HG03457 (cell line): ENCODE measurements around the gene EYS.
"Not testable (repeated sequence)": the region's sequence is repeated elsewhere in the genome, so short reads cannot be mapped to it uniquely, and the experiment has no call there.

ENCODE experiments used
- ATAC-seq: cut with Tn5 transposase; IDR thresholded peaks from one replicate; pipeline ENCODE4 v1.9.1; 2021; ENCODE audit warnings: moderate number of reproducible peaks; ENCODE audit not compliant: unreplicated experiment

Gene EYS

DNA sequence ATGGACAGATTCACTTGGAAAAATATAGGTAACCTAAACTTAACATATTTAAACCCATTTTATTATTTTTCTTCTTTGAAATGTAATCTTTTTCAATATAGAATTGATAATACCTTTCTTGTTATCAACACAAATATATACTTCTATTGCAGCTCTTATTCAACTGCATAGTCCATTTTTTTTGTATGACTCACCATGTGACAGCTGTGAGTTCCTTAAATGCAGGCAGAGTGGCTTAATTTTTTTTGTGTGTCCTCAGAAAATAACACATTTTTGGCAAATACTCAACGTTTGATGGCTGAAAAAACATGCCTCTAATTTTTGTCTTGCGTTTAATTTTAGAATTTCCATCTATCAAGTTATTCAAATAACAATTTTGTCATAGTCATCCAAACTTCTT lies 1616.7 kb downstream of the EYS start:
- no peak for ATAC-seq

DNA sequence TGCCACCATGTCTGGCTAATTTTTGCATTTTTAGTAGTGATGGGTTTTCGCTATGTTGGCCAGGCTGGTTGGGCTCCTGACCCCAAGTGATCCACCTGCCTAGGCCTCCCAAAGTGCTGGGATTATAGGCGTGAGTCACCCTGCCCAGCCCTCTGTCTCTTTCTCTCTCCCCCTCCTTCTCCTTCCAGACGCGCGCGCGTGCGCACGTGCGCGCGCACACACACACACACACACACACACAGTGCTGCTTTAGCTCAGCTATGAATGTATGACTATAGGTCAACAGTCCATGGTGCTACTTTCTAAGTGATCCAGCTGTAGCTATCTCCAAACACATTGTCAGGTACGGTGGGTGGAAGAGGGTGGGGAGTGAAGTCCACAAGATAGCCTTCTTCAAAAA lies 1621.9 kb downstream of the EYS start:
- ATAC-seq = no peak

GRCh38 chr6:64084185-64084663 lies 1622.8 kb downstream of the EYS start:
- ATAC-seq = no peak

- no peak for ATAC-seq
Observed at GRCh38 chr6:64083261-64083660, 1623.8 kb downstream of the EYS start.

- no peak for ATAC-seq
Observed at GRCh38 chr6:64081453-64081852, 1625.6 kb downstream of the EYS start.

- ATAC-seq = no peak
Observed at GRCh38 chr6:64074981-64075380, 1632.0 kb downstream of the EYS start.

- ATAC-seq = no peak
Observed at GRCh38 chr6:64072686-64073085, 1634.3 kb downstream of the EYS start.

DNA sequence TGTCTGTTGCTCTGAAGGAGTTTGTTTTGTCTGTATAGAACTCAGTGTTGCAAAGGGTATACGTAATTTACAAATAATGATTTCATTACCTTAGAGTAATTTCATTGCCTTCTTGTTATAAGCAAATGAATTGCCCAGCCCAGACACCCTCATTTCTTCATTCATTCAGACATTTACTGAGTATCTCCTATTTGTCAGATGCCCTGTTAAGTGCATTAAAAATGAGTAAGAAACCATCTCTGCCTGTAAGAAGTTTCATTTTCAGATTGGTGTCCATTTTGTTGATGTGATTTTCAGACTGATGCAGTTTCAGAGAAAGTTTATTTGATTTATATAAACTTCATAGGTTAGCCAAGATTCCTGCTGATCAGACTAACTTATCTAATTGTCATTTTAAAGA lies 1642.1 kb downstream of the EYS start:
- no peak for ATAC-seq

- ATAC-seq = no peak
Observed at GRCh38 chr6:64062960-64063683, 1643.9 kb downstream of the EYS start.

- no peak for ATAC-seq
Observed at GRCh38 chr6:64054861-64055260, 1652.2 kb downstream of the EYS start.

- ATAC-seq = no peak
Observed at GRCh38 chr6:64050590-64050989, 1656.4 kb downstream of the EYS start.

DNA sequence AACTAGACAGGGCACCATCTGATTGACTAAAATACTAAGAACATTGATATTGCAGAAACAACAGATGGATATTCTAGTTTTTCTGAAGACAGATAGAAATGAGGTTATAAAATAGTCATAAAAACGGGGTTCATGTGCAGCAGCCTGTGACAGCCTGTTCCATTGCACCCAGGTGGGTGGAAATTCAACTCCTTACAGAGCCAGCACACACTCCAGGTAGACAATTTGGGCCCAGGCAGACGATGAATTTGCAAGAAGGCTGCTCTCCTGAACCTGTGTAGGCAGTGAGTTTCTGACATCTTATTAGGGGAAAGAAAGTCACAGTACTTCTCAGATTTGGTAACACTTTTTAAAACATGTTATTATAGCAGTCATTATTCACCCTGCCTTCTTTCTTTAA lies 1657.3 kb downstream of the EYS start:
- ATAC-seq = no peak

DNA sequence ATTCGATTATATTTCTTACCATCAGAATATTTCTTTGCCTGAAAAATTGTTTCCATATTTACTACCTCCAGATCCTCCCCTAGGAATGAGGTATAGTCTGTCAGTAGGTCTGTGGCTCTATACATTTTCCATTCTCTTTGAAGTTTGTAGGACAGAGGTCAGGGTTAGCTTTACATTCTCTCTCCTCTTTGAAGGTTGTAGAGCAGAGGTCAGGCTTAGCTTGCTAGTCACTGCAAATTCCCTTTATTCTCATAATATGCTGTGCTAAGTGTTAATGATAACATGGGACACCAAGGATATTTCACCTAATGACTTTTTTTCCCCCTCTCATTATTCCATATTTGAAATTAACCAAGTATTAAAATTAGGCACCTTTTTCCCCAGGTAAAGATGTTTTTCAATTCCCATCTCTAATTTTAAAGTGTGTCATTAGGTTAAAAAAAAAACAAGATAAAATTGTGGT lies 1660.2 kb downstream of the EYS start:
- no peak for ATAC-seq

GRCh38 chr6:64041373-64041772 lies 1665.7 kb downstream of the EYS start:
- ATAC-seq = no peak

DNA sequence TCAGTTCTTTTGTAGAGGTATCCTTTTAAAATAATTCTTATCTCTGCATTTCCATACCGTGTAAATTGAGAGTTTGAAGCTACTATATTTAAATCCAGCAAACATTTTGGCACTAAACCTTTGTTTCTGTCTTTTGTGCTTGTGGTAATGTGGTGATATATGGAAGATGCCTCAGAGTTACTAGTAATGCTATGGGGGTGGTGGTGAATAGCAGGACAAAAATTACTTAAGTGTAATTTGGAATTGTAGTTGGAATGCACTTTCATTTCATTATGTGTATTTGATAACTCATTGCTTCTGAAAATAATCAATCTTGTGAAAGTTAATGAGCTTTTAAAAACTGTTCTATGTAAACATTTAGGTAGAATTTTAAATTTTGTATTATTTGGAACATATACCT lies 1666.9 kb downstream of the EYS start:
- ATAC-seq = no peak

DNA sequence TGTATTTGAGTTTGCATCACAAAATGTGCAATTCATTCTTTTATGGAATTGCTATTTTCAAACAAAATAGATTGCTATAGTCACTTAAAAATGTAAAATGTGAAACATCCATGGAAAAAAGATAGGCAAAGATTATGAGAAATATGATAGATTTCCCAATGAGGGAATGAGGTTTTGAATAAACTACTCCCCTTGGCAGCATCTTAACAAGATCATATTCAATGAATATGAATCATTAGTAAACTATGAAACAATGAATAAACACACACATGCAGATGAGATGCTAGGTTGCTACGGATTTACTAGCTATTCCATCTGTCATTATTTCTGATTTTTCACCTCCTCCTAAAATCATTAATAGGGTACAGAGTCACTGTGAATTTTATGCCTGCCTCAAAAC lies 1669.6 kb downstream of the EYS start:
- ATAC-seq = no peak

GRCh38 chr6:64034910-64035655 lies 1671.9 kb downstream of the EYS start:
- ATAC-seq = no peak

DNA sequence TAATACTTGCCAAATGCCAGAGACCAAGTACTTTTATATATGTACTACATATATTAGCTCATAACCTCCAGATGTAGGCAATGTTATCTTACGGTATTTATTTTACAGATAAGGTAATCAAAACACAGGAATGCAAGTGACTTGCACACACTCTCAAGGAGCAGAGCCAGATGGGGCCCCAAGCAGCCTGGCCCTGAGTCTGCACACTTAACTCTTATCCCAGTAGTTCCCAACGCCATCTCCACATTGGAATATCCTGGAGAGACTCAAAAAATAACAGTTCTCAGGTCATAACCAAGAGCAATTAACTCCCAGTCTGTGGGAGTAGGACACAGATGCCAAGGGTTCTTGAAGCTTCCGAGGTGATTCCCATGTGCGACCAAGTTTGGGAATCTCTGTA lies 1672.7 kb downstream of the EYS start:
- no peak for ATAC-seq

GRCh38 chr6:64030950-64031618 lies 1675.9 kb downstream of the EYS start:
- ATAC-seq = not testable (repeated sequence)

- ATAC-seq = no peak
Observed at GRCh38 chr6:64023693-64024092, 1683.3 kb downstream of the EYS start.

- no peak for ATAC-seq
Observed at GRCh38 chr6:64014595-64014994, 1692.4 kb downstream of the EYS start.

DNA sequence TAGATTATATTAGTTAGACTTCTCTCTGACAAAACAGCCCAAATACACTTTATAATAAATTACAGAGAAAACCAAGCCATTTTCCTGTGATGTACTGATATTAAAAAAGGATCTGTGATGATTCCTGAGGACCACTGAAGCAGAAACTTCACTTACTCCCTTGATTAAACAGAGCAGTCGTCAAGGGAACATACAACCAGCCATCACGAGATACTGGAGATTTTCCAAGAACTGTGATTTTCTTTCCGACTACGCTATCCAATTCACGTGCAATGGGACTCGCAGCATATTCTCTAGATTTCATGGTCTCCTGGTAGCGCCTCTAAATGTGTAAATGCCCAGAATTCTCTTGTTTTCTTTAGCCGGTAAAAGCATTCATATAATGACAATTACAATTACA lies 1694.0 kb downstream of the EYS start:
- ATAC-seq = no peak
